Ovary (tissue), 3 donors: ENCODE results near the gene FAM131C.

Experiments
- CTCF ChIP-seq, 3 donors: fragments of 450-650 bp in 2 of 3; fragments of 200-600 bp in 1 of 3; IDR thresholded peaks; one replicate each; pipeline versions ENCODE4 v1.5.1 to v1.8.0; 2016 to 2022; ENCODE audit warnings: antibody characterized with exemption in 3 of 3, mild to moderate bottlenecking in 1 of 3
- EP300 ChIP-seq: sonication (generic); formaldehyde crosslinking; IDR thresholded peaks from one replicate; pipeline ENCODE4 v1.6.1; 2017; ENCODE audit warnings: antibody characterized with exemption
- POLR2A ChIP-seq: fragments of 450-650 bp; IDR thresholded peaks from one replicate; pipeline ENCODE4 v1.6.1; 2017; ENCODE audit warnings: antibody characterized with exemption, mild to moderate bottlenecking, moderate library complexity
- donor health status: DM: no; HTN: no; CAD: no.

- TF ChIP-seq EP300: no peak
- TF ChIP-seq CTCF (IDR thresholded peaks at IDR 0.05): no peak
- no peak for TF ChIP-seq POLR2A
Observed at GRCh38 chr1:16046842-16047241, 26.6 kb downstream of the FAM131C start.
